Loucy (cell line): Measurements from ENCODE around the gene ACTG1.

Experiments used
- EZH2phosphoT487 ChIP-seq: fragments of 200-600 bp; IDR thresholded peaks from 2 replicates; pipeline ENCODE4 v1.6.1; 2018; ENCODE audit warnings: antibody characterized with exemption, mild to moderate bottlenecking, moderate library complexity, borderline replicate concordance
- TF ChIP-seq, protein P1 (sequence below): fragments of 200-600 bp; sonication (generic); conservative IDR thresholded peaks from 2 replicates; pipeline ENCODE4 v1.5.1; 2014; ENCODE audit warnings: mild to moderate bottlenecking, antibody characterized with exemption, low read length

DNA sequence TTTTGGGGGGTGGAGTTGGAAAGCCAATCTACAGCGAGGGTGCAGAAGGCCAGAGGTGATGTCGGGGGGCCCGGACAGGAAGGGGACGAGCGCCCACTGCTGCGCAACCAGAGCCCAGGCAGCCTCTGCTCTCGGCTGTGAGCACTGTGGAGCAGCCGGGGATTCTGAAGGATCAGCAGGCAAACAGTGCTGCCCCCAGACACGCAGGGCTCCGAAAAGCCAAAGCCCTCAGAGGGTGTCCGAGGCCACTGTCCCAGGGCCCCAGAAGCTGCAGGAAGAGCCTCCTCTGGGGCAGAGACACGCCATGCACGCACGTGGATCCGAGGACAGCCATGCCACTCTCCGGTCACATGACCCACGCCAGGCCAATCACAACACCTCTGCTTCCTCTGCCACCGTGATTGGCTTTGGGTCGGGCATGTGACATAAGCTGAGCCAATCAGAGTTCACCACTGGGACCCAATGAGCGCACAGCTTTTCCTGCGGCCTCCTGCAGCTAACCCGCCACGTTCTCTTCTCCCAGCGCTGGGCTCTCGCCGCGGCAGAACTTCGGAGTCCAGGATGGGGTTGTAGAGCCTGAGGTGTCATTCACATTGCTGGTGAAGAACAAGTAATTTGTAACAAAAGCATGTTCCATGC is 40.7 kb downstream of the ACTG1 start:
- TF ChIP-seq, protein P1, sequence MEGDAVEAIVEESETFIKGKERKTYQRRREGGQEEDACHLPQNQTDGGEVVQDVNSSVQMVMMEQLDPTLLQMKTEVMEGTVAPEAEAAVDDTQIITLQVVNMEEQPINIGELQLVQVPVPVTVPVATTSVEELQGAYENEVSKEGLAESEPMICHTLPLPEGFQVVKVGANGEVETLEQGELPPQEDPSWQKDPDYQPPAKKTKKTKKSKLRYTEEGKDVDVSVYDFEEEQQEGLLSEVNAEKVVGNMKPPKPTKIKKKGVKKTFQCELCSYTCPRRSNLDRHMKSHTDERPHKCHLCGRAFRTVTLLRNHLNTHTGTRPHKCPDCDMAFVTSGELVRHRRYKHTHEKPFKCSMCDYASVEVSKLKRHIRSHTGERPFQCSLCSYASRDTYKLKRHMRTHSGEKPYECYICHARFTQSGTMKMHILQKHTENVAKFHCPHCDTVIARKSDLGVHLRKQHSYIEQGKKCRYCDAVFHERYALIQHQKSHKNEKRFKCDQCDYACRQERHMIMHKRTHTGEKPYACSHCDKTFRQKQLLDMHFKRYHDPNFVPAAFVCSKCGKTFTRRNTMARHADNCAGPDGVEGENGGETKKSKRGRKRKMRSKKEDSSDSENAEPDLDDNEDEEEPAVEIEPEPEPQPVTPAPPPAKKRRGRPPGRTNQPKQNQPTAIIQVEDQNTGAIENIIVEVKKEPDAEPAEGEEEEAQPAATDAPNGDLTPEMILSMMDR, result peak; percentile 85
- no peak for TF ChIP-seq EZH2phosphoT487
